ENCODE results near the gene SLC24A5. TPM values are rescaled to one million over a fixed set of nuclear protein-coding genes. Genes with fewer than 3 reads are reported as not detected.

Gene SLC24A5
- total RNA-seq, 1 experiment from 2014 or later: not detected

Other genes with a start within 250 kb of the SLC24A5 start
- gene MYEF2, start 57.3 kb downstream of the SLC24A5 start, total RNA-seq (2014; rRNA removed; shearing (Covaris generic); ENCODE audit: low replicate concordance): 50.0 and 53.8 TPM in 2 replicates
- gene CTXN2, start 70.7 kb downstream of the SLC24A5 start, total RNA-seq (2014; rRNA removed; shearing (Covaris generic); ENCODE audit: low replicate concordance): not detected in 2 replicates
- gene SLC12A1, start 85.3 kb downstream of the SLC24A5 start, total RNA-seq (2014; rRNA removed; shearing (Covaris generic); ENCODE audit: low replicate concordance): not detected in 2 replicates
- 147 and 155 TPM in 2 replicates for gene DUT, start 210.4 kb downstream of the SLC24A5 start, total RNA-seq (2014; rRNA removed; shearing (Covaris generic); ENCODE audit: low replicate concordance)